Sigmoid colon (tissue), 3 donors: ENCODE results near the gene PPP1R26.

Experiments used
- CTCF ChIP-seq, 4 experiments: fragments of 450-650 bp in 3 of 4; fragments of 200-600 bp in 1 of 4; IDR thresholded peaks; one replicate each; pipeline ENCODE4 v1.5.1; 2016 to 2019; ENCODE audit warnings: antibody characterized with exemption in 4 of 4, mild to moderate bottlenecking in 3 of 4, moderate library complexity in 2 of 4
- POLR2A ChIP-seq, 2 donors: fragments of 450-650 bp; IDR thresholded peaks; one replicate each; pipeline ENCODE4 v1.6.1; 2016; ENCODE audit warnings: antibody characterized with exemption in 2 of 2, mild to moderate bottlenecking in 2 of 2, moderate library complexity in 2 of 2

GRCh38 chr9:135502873-135503321 lies 23.3 kb downstream of the PPP1R26 start:
- TF ChIP-seq CTCF (IDR thresholded peaks at IDR 0.05), result no peak
- TF ChIP-seq POLR2A (IDR thresholded peaks at IDR 0.05), result no peak
